HFFc6 (cell line): ENCODE measurements around the gene LCNL1. TPM values are rescaled to one million over a fixed set of nuclear protein-coding genes. Genes with fewer than 3 reads are reported as not detected.

Source experiments
- DNase-seq: peaks from one replicate; pipeline ENCODE4 v3.0.0-alpha.2; 2018
- H3K27ac Mint-ChIP-seq: 2 replicates; pipeline ENCODE4 v1.8.0; 2020; ENCODE audit warnings: mild to moderate bottlenecking, mixed read lengths
- H3K27me3 Mint-ChIP-seq: 2 replicates; pipeline ENCODE4 v1.8.0; 2021; ENCODE audit warnings: mild to moderate bottlenecking, moderate library complexity, mixed read lengths; ENCODE audit not compliant: insufficient read depth
- H3K36me3 Mint-ChIP-seq: 2 replicates; pipeline ENCODE4 v1.8.0; 2021; ENCODE audit warnings: low read depth, mixed read lengths
- H3K4me1 Mint-ChIP-seq: 2 replicates; pipeline ENCODE4 v1.8.0; 2020; ENCODE audit warnings: low read depth, mixed read lengths
- H3K4me3 Mint-ChIP-seq: 2 replicates; pipeline ENCODE4 v1.8.0; 2020; ENCODE audit warnings: mild to moderate bottlenecking, moderate library complexity, mixed read lengths
- H3K9me3 Mint-ChIP-seq: 2 replicates; pipeline ENCODE4 v1.8.0; 2020; ENCODE audit warnings: mild to moderate bottlenecking, mixed read lengths
- total RNA-seq, 6 experiments: library from RNA; stranded (reverse); fragmentation: NEBNext Ultra II Directional; extraction: Animal tissue kit (Norgen Biotek cat#: 25700); gene quantifications; 2 replicates in 1 of 6; 3 replicates in 5 of 6; pipeline ENCODE4 v1.2.3, GENCODE V29; 2021
- TF ChIP-seq, protein P1 (sequence below): fragments of 200-600 bp; sonication (generic); IDR thresholded peaks from 2 replicates; pipeline ENCODE4 v1.5.0; 2021; ENCODE audit warnings: antibody characterized with exemption, mild to moderate bottlenecking

The LCNL1 gene
- total RNA-seq, 6 experiments from 2014 or later = not detected

DNA sequence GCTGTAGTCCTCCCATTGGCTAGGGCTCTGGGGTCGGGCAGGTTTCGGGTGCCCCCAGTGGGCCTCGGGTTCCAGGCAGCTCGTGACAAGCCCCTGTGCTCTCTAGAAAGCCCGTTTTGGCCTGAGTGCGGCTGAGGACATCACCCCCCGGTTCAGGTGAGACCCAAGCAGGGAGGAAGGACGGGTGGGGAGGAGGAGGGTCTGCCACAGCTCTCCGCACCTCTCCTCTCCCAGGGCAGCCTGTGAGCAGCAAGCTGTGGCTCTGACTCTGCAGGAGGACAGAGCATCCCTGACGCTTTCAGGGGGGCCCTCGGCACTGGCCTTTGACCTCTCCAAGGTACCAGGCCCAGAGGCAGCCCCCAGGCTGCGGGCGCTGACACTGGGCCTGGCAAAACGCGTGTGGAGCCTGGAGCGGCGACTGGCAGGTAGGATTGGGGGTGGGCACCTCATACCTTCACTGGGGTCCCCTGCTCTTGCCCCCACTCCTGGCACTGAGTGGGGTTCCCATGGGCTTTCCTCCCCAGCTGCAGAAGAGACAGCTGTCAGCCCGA is 10.1 kb downstream of the LCNL1 start:
- Mint-ChIP-seq H3K4me3 (peak overlapping the region; percentile 85), H3K9me3 (peaks cover 4% of the 10 kb centered on the region; the same call in 1 of the 2 replicates), H3K4me1 (peaks cover 15% of the 10 kb centered on the region), H3K36me3 (peaks cover 5% of the 10 kb centered on the region; the same call in 1 of the 2 replicates), H3K27me3 (peaks cover 18% of the 10 kb centered on the region), H3K27ac (peak overlapping the region; percentile 57; the same call in 1 of the 2 replicates)
- no peak for DNase-seq
- TF ChIP-seq, protein P1, sequence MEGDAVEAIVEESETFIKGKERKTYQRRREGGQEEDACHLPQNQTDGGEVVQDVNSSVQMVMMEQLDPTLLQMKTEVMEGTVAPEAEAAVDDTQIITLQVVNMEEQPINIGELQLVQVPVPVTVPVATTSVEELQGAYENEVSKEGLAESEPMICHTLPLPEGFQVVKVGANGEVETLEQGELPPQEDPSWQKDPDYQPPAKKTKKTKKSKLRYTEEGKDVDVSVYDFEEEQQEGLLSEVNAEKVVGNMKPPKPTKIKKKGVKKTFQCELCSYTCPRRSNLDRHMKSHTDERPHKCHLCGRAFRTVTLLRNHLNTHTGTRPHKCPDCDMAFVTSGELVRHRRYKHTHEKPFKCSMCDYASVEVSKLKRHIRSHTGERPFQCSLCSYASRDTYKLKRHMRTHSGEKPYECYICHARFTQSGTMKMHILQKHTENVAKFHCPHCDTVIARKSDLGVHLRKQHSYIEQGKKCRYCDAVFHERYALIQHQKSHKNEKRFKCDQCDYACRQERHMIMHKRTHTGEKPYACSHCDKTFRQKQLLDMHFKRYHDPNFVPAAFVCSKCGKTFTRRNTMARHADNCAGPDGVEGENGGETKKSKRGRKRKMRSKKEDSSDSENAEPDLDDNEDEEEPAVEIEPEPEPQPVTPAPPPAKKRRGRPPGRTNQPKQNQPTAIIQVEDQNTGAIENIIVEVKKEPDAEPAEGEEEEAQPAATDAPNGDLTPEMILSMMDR = no peak

DNA sequence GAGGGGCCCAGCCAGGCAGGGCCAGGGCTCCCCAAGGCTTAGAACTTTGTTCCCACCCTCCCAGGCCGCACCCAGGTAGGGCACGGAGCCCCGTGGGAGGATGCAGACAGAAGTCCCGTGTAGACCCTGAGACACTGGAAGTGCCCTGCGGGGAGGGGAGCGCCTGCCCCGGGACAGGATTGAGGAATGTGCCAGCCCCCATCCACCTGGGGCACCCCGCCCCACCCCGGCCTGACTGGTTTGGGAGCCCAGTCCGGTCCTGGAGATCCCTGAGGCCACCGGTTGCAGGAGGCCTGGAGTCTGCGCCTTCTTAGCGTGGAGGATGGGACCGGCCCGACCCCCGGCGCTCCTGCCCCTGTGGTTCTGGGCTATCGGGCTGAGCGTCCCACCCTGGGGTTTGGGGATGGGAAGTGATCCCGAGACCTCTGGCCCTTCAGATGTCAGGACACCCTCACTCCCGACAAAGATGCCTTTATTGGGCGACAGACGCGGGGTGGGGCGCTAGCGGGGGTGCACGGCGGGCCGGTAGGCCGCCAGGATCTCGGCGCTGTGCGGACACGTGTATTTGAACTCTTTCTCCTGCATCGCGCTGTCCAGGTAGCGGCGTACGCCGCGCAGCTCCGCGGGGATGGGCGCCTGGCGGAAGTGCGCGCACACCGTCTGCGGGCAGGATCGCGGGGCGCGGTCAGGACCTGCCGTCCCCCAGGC is 11.5 kb downstream of the LCNL1 start:
- TF ChIP-seq, protein P1 = no peak
- Mint-ChIP-seq H3K27ac (no peak overlapping the region), H3K9me3 (peaks cover 4% of the 10 kb centered on the region; the same call in 1 of the 2 replicates), H3K36me3 (peaks cover 5% of the 10 kb centered on the region; the same call in 1 of the 2 replicates), H3K4me1 (peaks cover 22% of the 10 kb centered on the region), H3K4me3 (no peak overlapping the region; the same call in 1 of the 2 replicates), H3K27me3 (peaks cover 8% of the 10 kb centered on the region)
- DNase-seq = no peak

DNA sequence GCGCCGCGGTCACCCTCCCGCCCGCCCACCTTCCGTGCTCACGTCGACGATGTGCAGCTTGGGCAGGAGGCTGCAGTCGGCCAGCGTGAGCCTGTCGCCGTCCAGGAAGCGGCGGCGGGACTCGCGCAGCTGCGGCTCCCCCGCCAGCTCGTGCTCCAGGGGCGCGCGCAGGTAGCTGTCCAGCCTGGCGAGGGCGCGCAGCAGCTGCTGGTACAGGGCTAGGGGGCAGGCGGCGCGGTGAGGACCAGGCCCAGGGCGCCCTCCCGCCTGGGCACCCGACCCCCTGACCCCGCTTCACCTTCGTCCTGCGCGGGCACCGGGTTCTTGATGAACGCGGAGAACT is 12.1 kb downstream of the LCNL1 start:
- TF ChIP-seq, protein P1 = no peak
- H3K4me1 Mint-ChIP-seq = peaks cover 23% of the 10 kb centered on the region
- H3K27ac Mint-ChIP-seq = no peak overlapping the region
- peaks cover 8% of the 10 kb centered on the region for H3K27me3 Mint-ChIP-seq
- H3K36me3 Mint-ChIP-seq = peaks cover 5% of the 10 kb centered on the region; the same call in 1 of the 2 replicates
- no peak for DNase-seq
- peaks cover 4% of the 10 kb centered on the region; the same call in 1 of the 2 replicates for H3K9me3 Mint-ChIP-seq
- H3K4me3 Mint-ChIP-seq = no peak overlapping the region

DNA sequence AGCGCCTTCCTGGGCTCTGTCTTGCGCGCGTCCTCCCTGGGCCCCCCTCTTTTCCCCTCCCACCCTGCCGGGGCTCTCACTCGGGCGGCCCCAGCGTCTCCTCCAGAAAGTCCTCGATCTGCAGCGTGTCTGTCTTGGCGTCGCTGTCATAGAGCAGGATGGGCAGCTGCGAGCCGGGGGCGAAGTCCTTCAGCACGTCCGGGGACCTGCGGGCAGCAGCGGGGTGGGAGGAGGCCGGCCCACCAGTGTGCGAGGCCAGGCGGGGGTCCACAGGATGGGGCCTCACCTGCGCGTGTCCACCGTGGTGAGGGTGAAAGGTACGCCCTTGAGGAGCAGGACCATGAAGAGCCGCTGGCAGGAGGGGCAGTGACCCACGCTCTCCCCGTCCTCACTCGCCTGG is 12.6 kb downstream of the LCNL1 start:
- H3K27me3 Mint-ChIP-seq = peaks cover 4% of the 10 kb centered on the region
- peaks cover 28% of the 10 kb centered on the region for H3K4me1 Mint-ChIP-seq
- peaks cover 5% of the 10 kb centered on the region; the same call in 1 of the 2 replicates for H3K36me3 Mint-ChIP-seq
- H3K9me3 Mint-ChIP-seq = peaks cover 4% of the 10 kb centered on the region; the same call in 1 of the 2 replicates
- H3K4me3 Mint-ChIP-seq = no peak overlapping the region
- DNase-seq = no peak
- H3K27ac Mint-ChIP-seq = no peak overlapping the region
- TF ChIP-seq, protein P1 = no peak

DNA sequence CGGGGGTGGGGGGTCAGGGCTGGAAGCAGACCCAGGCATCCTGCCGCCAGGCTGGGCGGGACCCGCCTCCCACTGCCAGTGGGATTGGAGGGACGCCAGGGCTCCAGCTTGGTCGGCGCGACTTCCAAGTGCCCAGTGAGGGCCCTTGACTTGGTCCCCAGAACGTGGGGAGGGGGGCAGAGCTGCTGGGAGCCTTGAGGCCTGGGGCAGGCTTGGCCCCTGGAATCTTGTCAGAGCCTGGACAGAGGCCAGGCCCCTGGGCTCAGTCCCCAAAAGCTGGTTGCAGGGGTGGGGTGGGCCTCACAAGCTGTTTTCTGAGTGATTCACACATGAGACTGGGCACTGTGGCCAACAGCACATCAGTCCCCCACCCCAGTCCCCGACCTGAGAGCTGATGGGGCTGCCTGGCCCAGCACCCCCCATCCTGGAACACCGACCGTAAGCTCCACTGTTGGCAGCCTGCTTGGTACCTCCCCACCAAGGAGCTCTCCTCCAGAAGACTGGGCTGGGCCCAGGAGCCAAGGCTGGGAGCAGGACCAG is 13.0 kb downstream of the LCNL1 start:
- Mint-ChIP-seq H3K9me3 (peaks cover under 1% of the 10 kb centered on the region; the same call in 1 of the 2 replicates), H3K27ac (peak overlapping the region; percentile 36), H3K27me3 (peaks cover 2% of the 10 kb centered on the region), H3K4me3 (peak overlapping the region; percentile 46), H3K36me3 (peaks cover under 1% of the 10 kb centered on the region; the same call in 1 of the 2 replicates), H3K4me1 (peaks cover 32% of the 10 kb centered on the region)
- TF ChIP-seq, protein P1 = no peak
- peak; percentile 9 for DNase-seq
